HG03280 (cell line): ENCODE data around the gene ZNF786.
"Not testable (repeated sequence)": the region's sequence is repeated elsewhere in the genome, so short reads cannot be mapped to it uniquely, and the experiment has no call there.

Experiments
- ATAC-seq: cut with Tn5 transposase; IDR thresholded peaks from one replicate; pipeline ENCODE4 v1.9.1; 2021; ENCODE audit warnings: mild to moderate bottlenecking, moderate library complexity; ENCODE audit not compliant: unreplicated experiment

ZNF786 gene

DNA sequence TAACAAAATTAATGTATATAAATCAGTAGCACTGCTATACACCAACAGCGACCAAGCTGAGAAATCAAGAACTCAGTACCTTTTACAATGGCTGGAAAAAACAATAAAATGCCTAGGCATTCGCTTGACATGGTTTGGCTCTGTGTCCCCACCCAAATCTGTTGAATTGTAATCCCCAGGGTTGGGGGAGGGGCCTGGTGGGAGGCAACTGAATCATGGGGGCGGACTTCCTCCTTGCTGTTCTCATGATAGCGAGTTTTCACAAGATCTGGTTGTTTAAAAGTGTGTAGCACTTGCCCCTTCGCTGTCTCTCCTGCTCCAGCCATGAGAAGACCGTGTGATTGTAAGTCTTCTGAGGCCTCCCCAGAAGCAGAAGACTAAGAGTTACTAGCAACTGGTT is 8.6 kb downstream of the ZNF786 start:
- no peak for ATAC-seq

DNA sequence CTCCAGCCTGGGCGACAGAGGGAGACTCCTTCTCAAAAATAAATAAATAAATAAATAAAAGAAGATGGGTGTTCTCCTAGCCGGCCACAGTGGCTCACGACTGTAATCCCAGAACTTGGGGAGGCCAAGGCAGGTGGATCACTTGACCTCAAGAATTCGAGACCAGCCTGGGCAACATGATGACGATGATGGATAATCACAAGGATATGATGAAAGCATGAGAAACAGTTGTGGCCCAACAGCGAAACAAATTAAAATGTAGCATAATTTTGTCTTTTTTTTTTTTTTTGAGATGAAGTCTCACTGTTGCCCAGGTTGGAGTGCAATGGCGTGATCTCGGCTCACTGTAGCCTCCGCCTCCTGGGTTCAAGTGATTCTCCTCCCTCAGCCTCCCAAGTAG is 12.9 kb downstream of the ZNF786 start:
- no peak for ATAC-seq

DNA sequence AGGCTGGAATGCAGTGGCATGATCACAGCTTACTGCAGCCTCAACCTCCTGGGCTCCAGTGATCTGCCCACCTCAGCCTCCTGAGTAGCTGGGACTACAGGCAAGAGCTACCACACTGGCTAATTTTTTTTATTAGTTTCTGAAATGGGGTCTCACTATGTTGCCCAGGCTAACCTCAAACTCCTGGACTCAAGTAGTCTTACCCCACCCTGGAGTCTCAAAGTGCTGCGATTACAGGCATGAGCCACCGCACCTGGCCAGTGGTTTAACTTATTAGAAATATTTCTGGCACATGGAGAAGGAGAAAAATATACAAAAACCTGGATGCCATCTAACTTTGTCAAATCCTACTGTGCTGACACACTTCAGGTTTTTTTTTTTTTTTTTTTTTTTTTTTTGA is 15.2 kb downstream of the ZNF786 start:
- ATAC-seq, result no peak

DNA sequence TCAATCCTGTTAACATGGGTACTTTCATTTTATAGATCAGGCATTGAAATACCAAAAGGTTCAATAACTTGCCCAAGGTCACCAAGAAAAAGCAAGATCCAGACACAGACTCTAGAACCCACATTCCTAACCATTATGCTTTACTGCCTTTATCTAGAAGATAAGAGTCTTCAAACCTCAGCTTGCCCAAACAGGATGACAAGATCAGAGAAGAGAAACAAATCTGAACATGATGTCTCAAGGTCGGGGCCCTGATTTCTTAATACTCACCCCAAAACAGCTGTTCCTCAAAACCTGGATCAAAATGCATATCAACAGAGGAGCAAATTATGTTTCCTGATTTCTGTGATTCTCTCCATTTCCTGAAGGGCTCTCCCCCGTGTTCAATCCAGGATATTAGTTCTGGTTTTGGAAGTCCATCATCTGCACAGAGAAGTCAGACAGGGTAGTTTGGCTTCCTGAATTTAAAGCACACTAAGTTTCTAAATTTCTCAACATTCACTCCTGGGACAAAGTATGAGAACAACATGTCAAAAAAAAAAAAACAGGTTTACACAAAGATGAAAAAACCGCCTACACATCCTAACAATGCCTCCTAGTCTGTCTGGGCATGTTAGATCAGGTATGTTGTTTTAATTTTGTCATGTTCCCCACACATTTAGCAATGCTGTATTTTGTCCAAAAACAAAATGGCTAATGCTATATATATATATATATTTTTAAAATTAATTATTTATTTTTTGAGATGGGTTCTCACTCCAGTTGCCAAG is 16.2 kb downstream of the ZNF786 start:
- ATAC-seq, result no peak

DNA sequence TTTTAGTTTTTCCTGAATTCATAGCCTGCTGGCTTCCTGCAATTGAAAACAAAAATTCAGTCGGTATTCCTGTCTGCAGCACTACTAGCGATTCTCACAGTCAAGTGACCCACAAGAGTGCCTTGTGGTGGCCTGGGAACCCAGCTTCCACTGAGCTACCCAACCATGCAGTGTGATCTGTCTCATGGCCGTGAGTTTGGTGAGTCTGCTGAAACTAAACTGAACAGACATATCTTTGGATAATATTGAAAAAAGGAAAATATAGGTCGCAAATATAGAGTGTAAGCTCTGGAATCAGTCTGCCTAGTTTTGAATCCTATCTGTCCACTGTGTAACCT is 18.1 kb downstream of the ZNF786 start:
- ATAC-seq, result no peak

DNA sequence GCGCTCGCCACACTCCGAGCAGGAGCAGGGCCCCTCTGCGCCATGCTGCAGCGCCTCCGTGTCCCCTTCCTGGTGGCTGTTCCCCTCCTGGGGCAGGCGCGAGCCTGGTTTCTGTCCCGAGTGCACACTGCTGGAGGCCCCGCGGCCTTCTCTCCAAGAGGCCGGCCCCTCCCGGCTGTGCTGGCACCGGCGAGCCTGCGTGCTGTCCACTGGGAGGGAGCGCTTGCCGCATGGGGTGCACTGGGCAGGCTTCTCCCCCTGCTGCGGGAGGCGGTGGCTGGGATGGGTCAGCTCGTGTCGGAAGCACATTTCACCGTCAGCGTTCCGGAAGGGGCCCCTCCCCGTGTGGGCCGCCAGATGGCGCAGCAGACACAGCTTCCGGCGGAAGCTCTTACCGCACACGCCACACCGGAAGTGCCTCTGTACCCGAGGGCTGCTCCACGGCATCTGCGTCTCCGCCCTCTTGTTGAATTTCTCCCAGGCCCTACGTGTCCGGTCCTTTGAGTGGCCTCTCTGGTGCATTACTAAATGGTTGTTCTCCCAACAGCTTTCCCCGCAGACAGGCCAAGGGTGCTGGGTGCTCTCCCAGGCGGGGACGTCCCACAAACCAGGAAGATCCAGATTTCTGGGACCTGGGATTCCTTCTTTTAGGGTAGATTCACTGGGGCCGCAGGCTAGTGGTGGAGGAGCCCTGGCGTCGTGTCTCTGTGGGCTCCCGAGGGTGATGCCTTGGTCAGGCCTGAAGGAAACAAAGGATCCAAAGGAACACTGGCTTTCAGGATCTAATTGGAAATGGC is 18.7 kb downstream of the ZNF786 start:
- ATAC-seq, result no peak

DNA sequence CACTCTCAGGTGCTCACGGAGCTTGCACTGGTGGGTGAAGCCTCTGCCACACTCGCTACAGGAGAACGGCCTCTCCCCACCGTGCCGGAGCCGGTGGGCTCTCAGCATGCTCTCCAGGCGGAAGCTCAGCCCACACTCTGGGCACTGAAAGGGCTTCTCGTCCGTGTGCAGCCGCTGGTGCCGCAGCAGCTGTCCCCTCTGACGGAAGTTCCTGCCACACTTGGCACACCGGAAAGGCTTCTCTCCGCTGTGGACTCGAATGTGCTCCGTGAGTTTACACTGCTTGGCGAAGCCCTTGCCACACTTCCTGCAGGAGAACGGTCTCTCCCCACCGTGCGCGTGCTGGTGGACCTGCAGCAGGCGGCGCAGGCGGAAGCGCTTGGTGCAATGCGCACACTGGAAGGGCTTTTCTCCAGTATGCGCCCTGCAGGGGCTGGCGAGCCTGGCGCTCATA is 19.3 kb downstream of the ZNF786 start:
- no peak for ATAC-seq

DNA sequence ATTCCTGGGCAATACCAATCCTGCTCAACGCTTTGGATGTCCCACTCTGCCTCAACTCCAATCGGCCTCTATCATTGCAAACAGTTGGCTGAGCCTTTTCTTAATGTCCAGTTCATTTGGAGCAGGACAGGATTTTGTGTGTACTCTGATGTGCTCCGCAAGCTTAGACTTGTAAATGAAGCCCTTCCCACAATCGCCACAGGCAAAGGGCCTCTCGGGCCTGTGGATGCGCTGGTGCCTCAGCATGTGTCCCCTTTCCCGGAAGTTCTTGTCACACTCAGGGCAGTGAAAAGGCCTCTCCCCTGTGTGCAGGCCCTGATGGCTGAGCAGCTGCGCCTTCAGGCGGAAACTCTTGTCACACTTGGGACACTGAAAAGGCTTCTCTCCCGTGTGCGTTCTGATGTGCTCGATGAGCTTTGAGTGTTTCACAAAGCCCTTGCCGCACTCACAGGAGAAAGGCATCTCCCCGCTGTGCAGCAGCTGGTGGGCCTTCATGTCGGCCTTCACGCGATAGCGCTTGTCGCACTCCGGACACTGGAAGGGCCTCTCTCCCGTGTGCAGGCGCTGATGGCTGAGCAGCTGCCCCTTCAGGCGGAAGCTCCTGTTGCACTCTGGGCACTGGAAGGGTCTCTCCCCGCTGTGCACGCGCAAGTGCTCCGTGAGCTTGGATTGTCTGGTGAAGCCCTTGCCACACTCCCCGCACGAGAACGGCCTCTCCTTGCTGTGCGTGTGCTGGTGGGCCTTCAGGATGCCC is 20.0 kb downstream of the ZNF786 start:
- ATAC-seq, result no peak

DNA sequence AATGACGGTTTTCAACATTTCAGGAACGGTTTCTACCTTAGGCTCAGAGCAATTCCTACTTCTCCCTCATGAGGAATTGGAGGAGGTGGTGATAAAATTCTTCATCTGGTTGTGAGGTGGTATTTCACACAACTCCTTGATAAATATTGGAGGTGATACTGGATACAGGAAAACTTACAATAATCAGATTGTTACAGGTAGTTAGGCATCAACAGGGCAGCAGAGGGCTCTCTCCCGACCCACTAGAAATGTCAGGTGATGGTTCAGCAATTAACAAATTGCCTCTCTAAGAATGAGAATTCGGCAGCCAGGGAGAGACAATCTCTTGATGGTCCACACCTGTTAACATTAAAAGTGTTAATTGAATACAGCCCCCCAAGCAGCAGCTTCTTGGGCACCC is 22.6 kb downstream of the ZNF786 start:
- no peak for ATAC-seq

DNA sequence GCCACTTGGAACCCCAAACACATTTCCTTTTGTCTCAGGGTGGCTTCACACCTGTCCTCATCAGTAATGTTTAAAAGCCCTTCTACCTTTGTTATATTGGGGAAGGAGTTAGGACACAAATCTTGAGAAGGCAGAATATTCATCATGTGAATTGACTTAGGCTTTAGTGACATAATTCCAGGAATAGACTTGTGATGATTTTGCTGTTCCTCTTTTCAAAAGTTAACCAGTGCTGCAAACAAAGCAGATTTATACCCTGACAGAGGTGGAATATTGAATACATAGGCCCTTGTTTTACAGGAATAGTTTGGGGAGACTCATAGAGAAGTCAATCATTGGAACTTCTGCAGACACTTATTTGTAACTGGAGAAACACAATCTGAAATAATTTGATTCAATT is 27.0 kb downstream of the ZNF786 start:
- ATAC-seq, result no peak

DNA sequence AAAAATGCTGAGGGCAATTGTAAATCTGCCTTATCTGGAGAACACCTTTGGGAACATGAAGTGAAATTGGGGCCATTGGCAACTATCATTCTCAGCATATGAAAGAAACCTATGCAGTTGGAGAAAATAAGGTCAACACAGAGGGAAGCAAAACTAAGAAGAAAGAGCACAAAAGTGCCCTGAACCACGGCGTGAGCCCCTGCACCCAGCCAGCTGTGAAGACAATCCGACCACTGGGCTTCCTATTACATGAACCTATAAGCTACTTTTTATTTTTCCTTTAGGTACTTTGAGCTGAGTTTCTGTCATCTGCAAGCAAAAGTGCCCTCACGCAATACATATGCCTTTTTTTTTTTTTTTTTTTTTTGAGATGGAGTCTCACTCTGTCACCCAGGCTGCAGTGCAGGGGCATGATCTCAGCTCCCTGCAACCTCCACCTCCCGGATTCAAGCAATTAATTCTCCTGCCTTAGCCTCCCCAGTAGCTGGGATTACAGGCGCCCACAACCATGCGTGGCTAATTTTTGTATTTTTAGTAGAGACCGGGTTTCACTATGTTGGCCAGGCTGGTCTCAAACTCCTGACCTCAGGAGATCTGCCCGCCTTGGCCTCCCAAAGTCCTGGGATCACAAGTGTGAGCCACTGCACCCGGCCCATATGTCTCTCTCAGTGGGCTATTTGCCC is 28.2 kb downstream of the ZNF786 start:
- ATAC-seq, result not testable (repeated sequence)

DNA sequence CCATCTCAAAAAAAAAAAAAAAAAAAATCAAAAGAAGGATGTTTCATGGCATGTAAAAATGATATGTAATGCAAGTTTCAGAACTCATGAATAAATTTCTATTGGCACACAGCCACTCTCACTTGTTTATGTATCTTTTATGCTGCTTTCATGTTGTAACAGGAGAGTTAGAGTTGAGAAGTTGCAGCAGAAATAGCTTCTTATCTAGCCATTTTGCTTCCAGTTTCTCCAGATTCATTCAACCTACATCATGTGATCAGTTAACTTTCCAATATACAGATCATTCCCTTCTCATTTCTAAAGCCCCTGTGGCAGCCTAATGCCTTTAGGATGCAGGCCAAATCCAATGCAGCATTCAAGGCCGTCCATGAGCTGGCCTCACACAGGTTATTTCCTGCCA is 30.4 kb downstream of the ZNF786 start:
- ATAC-seq, result no peak

DNA sequence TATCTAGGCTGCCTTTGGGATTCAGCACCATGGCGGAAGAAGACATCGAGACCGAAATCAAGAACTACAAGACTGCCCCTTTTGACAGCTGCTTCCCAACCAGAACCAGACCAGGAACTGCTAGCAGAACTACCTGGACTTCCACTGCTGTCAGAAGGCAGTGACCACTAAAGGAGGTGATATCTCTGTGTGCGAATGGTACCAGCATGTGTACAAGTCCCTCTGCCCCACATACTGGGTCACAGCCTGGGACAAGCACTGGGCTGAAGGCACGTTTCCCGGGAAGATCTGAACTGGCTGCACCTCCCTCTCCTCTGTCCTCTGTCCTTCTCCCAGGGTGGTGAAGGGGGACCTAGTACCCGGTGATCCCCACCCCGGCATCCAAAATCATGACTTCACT is 36.6 kb downstream of the ZNF786 start:
- ATAC-seq, result no peak

DNA sequence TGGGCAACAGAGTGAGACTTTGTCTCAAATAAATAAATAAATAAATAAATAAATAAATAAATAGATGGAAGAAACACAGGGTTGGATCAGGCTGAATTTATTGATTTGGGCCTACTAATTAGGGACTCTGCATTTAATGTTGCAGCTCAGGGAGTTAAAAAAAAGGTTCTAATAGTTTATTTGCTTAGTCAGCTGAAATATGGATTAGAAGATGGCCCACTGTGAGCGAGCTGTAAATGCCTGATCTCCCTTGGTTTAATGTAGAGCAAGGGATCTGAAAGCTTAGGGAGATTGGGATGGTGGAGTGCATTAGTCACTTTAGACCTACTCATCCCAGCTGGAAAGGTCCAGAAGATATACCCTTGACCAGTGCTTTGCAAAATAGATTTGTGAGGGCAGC is 37.1 kb downstream of the ZNF786 start:
- no peak for ATAC-seq

DNA sequence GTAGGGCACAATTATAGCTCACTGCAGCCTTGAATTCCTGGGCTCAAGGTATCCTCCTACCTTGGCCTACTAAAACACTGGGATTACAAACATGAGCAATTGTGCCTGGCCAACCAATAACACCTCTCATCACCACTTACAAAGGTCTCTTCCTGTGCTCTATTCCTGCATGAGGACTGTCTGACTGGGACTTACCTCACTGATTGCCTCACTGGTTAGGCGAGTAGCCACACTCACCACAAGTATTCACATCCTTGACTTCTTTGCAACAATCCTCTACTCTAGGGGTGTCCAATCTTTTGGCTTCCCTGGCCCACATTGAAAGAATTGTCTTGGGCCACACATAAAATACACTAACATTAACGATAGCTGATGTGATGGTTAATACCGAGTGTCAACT is 39.6 kb downstream of the ZNF786 start:
- no peak for ATAC-seq

DNA sequence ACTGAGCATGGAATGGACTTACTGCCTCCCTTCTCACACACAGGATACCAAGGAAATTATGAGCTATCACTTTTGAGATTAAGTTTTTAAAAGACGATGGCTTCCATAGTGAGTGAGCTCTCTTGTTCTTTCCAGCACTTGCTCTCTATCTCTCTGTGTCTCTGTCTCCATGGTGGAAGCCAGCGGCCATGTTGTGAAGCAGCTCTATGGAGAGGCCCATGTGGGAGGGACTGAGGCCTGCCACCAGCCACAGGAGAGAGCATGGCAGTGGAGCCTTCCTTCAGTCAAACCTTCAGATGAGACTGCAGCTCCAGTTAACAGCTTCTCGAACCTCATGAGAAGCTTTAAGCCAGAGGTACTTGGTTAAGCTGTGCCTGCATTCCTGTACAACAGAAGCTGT is 41.7 kb downstream of the ZNF786 start:
- ATAC-seq, result no peak

DNA sequence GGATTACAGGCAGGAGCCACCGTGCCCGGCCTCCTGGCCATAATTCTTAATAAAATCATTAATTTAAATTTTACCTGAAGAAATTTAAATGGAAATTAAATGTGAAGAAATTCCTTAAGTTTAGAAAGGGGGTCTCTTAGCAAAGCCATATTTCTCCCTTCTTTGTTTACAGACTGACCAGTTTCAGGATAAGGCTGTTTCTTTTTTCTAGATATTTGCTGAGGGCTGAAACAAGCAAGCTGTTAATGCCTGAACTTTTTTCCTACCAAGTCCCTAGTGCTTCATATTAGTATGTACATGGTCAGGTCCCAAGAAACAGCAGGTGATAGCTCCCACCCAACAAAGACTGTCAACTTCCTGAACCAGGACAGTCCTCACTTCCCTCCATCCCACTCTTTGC is 44.1 kb downstream of the ZNF786 start:
- ATAC-seq, result no peak

DNA sequence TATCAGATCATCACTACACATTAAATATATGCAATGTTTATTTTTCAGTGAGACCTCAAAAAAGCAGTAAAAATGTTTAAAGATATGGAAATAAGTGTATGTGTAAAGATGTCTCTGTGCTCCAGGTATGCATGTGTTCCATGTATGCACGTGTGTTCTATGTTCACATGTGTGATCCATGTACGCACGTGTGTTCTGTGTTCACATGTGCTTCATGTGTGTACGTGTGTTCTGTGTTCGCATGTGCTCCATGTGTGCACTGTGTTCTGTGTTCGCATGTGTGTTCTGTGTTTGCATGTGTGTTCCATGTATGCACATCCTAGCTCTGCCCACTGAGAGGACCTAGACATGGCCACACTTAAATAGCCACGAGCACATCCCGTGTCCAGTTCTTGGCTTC is 46.6 kb downstream of the ZNF786 start:
- ATAC-seq, result no peak

DNA sequence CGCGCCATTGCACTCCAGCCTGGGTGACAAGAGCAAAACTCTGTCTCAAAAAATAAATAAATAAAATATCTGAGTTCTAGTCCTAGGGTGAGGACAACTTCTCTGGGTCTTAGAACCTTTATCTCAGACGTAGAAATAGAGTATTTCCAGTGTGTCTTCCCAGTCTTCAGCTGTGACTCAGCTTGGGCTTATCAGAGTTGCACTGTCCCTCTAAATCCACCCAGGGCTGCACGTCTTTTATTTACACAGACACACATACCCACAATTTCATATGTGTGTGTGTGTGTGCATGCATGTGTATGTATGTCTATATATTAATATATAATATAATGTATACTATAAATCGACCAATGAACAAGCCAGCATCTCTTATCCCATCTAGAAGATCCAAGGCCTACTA is 49.2 kb downstream of the ZNF786 start:
- no peak for ATAC-seq

DNA sequence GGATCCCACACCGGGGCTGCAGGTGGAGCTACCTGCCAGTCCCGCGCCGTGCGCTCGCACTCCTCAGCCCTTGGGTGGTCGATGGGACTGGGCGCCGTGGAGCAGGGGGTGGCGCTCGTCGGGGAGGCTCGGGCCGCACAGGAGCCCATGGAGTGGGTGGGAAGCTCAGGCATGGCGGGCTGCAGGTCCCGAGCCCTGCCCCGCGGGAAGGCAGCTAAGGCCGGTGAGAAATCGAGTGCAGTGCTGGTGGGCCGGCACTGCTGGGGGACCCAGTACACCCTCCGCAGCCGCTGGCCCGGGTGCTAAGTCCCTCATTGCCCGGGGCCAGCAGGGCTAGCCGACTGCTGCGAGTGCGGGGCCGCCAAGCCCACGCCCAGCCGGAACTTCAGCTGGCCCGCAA is 51.9 kb downstream of the ZNF786 start:
- not testable (repeated sequence) for ATAC-seq

DNA sequence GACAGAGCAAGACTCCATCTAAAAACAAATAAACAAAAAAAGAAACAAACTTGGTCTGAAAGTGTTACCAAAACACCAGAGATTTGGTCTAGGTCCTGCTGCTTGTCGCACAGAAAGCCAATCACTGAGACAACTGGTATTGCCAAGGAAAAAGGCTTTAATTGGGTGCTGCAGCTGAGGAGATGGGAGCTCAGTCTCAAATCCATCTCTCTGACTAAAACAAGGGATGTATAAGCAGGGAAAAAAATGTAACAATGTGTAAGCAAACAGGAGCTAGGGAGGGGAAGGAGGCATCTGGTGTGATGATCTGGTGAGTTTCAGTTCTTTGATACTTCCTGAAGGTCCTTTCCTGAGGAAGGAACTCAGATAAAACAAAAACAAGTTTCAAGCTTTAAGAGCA is 53.8 kb downstream of the ZNF786 start:
- ATAC-seq, result no peak
